Stimulated activated CD8-positive, alpha-beta memory T cell treated with anti-CD3 and anti-CD28 coated beads, Interleukin-4, amount 100 ng/mL, for 4 hours (primary cell): ENCODE data around the gene MYORG.
"Not testable (repeated sequence)": the region's sequence is repeated elsewhere in the genome, so short reads cannot be mapped to it uniquely, and the experiment has no call there.

ENCODE experiments used
- DNase-seq, 2 donors: peaks; one replicate each; pipeline ENCODE4 v3.0.0-alpha.2; 2020; ENCODE audit warnings: low read depth in 2 of 2, low spot score in 1 of 2

The MYORG gene

GRCh38 chr9:34370335-34370969, 6.2 kb downstream of the MYORG start:
- DNase-seq = no peak

GRCh38 chr9:34369636-34370035, 7.1 kb downstream of the MYORG start:
- no peak for DNase-seq

- not testable (repeated sequence) for DNase-seq
These were observed 7.9 kb downstream of the MYORG start for GRCh38 chr9:34368796-34369195.

- DNase-seq = not testable (repeated sequence)
These were observed 8.8 kb downstream of the MYORG start for GRCh38 chr9:34367751-34368410.

GRCh38 chr9:34366365-34366764, 10.3 kb downstream of the MYORG start:
- DNase-seq = no peak

GRCh38 chr9:34365282-34365681, 11.4 kb downstream of the MYORG start:
- DNase-seq = no peak

GRCh38 chr9:34363619-34364351, 12.9 kb downstream of the MYORG start:
- no peak for DNase-seq

- no peak for DNase-seq
These were observed 14.0 kb downstream of the MYORG start for GRCh38 chr9:34362614-34363214.

GRCh38 chr9:34352957-34353356, 23.7 kb downstream of the MYORG start:
- DNase-seq = not testable (repeated sequence)

GRCh38 chr9:34352122-34352652, 24.5 kb downstream of the MYORG start:
- not testable (repeated sequence) for DNase-seq

- no peak for DNase-seq
These were observed 27.4 kb downstream of the MYORG start for GRCh38 chr9:34349324-34349723.

GRCh38 chr9:34347800-34348158, 28.9 kb downstream of the MYORG start:
- no peak for DNase-seq

- DNase-seq = no peak
These were observed 29.6 kb downstream of the MYORG start for GRCh38 chr9:34346873-34347799.

- no peak for DNase-seq
These were observed 33.1 kb downstream of the MYORG start for GRCh38 chr9:34343605-34344004.

GRCh38 chr9:34343090-34343489, 33.6 kb downstream of the MYORG start:
- DNase-seq = no peak

- no peak for DNase-seq
These were observed 34.9 kb downstream of the MYORG start for GRCh38 chr9:34341659-34342295.

GRCh38 chr9:34338665-34339385, 37.9 kb downstream of the MYORG start:
- no peak for DNase-seq

- not testable (repeated sequence) for DNase-seq
These were observed 38.6 kb downstream of the MYORG start for GRCh38 chr9:34338079-34338478.

- no peak for DNase-seq
These were observed 39.3 kb downstream of the MYORG start for GRCh38 chr9:34337403-34337802.
